Astrocyte of the spinal cord (primary cell): ENCODE data around the gene ARID3A.
A peak's percentile ranks its signal among the peaks of the same experiment; 100 is the strongest.

Experiments
- DNase-seq: peaks from one replicate; pipeline ENCODE4 v3.0.0; 2011; ENCODE audit warnings: low read depth, low spot score
- H3K4me3 ChIP-seq: 2 replicates; pipeline ENCODE4 v1.5.1; 2011; ENCODE audit warnings: low read depth, mild to moderate bottlenecking, low read length, moderate library complexity
- CTCF ChIP-seq: IDR thresholded peaks from 2 replicates; pipeline ENCODE4 v1.5.1; 2012; ENCODE audit warnings: low read depth, mild to moderate bottlenecking, low read length, inconsistent platforms
- in situ Hi-C: cut with HindIII; loops from 2 replicates; pipeline ENCODE4 v1.10.0; 2017; ENCODE audit warnings: low sequenced_read_pairs

ARID3A gene

GRCh38 chr19:938233-938923, 12.5 kb downstream of the ARID3A start:
- in situ Hi-C loops, result no loop called here
- TF ChIP-seq CTCF, result no peak

GRCh38 chr19:939439-939838, 13.6 kb downstream of the ARID3A start:
- in situ Hi-C loops, result no loop called here
- DNase-seq, result no peak
- no peak overlapping the region for H3K4me3 ChIP-seq
- no peak for TF ChIP-seq CTCF

More at GRCh38 chr19:938233-938923, 12.5 kb downstream of the ARID3A start:
- no peak for DNase-seq
- no peak overlapping the region for H3K4me3 ChIP-seq

DNA sequence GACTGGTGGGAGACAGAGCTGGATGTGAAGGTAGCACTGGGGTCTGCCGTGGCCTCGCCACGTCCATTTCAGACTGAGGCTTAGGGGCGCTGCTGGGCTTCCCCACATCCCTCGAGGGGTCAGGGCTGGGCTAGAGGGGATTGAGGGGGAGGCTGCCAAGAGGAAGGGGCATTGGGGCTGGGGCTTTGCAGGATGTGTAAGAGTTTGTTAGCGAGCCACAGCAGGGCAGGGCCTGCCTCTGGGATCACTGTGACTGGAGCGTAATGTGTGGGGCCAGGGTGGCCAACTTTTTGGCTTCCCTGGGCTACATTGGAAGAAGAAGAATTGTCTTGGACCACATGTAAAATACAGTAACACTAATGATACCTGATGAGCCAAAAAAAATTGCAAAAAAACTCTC, 14.1 kb downstream of the ARID3A start:
- TF ChIP-seq CTCF, result no peak
- in situ Hi-C loops, result no loop called here
- no peak overlapping the region for H3K4me3 ChIP-seq

GRCh38 chr19:940591-941291, 14.9 kb downstream of the ARID3A start:
- DNase-seq, result peak; percentile 60
- TF ChIP-seq CTCF, result no peak
- in situ Hi-C loops, result no loop called here

More for the DNA sequence above, 14.1 kb downstream of the ARID3A start:
- DNase-seq, result no peak

GRCh38 chr19:941292-942132, 15.7 kb downstream of the ARID3A start:
- in situ Hi-C loops, result no loop called here
- no peak for TF ChIP-seq CTCF
- no peak overlapping the region for H3K4me3 ChIP-seq
- DNase-seq, result no peak

More at GRCh38 chr19:940591-941291, 14.9 kb downstream of the ARID3A start:
- H3K4me3 ChIP-seq, result no peak overlapping the region

GRCh38 chr19:942133-942645, 16.4 kb downstream of the ARID3A start:
- DNase-seq, result no peak
- no peak for TF ChIP-seq CTCF
- in situ Hi-C loops, result no loop called here
- H3K4me3 ChIP-seq, result no peak overlapping the region
